ENCODE data around the gene BAHCC1.

The BAHCC1 gene

GRCh38 chr17:81442791-81443190 is 47.5 kb downstream of the BAHCC1 start:
- no peaks in the 10 kb centered on the region for H3K9me3 ChIP-seq (ENCODE audit: insufficient read depth, low read depth, low read length)
- no peak overlapping the region for H3K4me2 ChIP-seq (ENCODE audit: low read length)
- H3K4me1 ChIP-seq (ENCODE audit: control insufficient read depth in 1 of 2, insufficient read depth in 2 of 2, low read length in 2 of 2): no peaks in the 10 kb centered on the region
- H3K4me3 ChIP-seq (ENCODE audit: low read depth, low read length): no peak overlapping the region
- H2AFZ ChIP-seq (ENCODE audit: insufficient read depth, low read length, poor library complexity): no peak overlapping the region
- no peak overlapping the region for H2AK5ac ChIP-seq (ENCODE audit: low read length)
- no peak overlapping the region for H3K9ac ChIP-seq (ENCODE audit: low read length)
- no peak overlapping the region for H4K12ac ChIP-seq (ENCODE audit: low read depth, low read length)
- H3K23ac ChIP-seq (ENCODE audit: low read length): no peak overlapping the region
- no peak overlapping the region for H3K4ac ChIP-seq (ENCODE audit: low read depth, low read length)
- H3K79me2 ChIP-seq (ENCODE audit: control insufficient read depth, insufficient read depth, low read length, poor library complexity): no peaks in the 10 kb centered on the region
- no peak overlapping the region for H3K14ac ChIP-seq (ENCODE audit: low read length)
- no peak overlapping the region for H2BK12ac ChIP-seq (ENCODE audit: low read length)
- no peak overlapping the region for H3K27ac ChIP-seq (ENCODE audit: low read depth, low read length)
- no peak overlapping the region for H4K91ac ChIP-seq (ENCODE audit: low read depth, low read length)
- no peak overlapping the region for H3K18ac ChIP-seq (ENCODE audit: low read length)
- DNase-seq: no peak
- H3K36me3 ChIP-seq (ENCODE audit: control insufficient read depth in 1 of 2, insufficient read depth in 2 of 2, low read length in 2 of 2): no peaks in the 10 kb centered on the region
- no peaks in the 10 kb centered on the region for H3K27me3 ChIP-seq (ENCODE audit: insufficient read depth, low read length)
- H2BK120ac ChIP-seq (ENCODE audit: insufficient read depth, low read length, poor library complexity): no peak overlapping the region
- H3K79me1 ChIP-seq (ENCODE audit: low read length): no peaks in the 10 kb centered on the region
- no peak overlapping the region for H4K8ac ChIP-seq (ENCODE audit: low read depth, low read length)
- no peak overlapping the region for H2BK5ac ChIP-seq (ENCODE audit: low read depth, low read length, poor library complexity)
- no CpG with 5 or more reads among the region's 17 CpGs for WGBS (ENCODE audit: extremely low coverage, insufficient coverage, insufficient read length)

- WGBS (ENCODE audit: extremely low coverage, insufficient coverage, insufficient read length): no CpG with 5 or more reads among the region's 20 CpGs
- H3K18ac ChIP-seq (ENCODE audit: low read length): no peak overlapping the region
- H3K9ac ChIP-seq (ENCODE audit: low read length): no peak overlapping the region
- no peak for DNase-seq
- no peaks in the 10 kb centered on the region for H3K9me3 ChIP-seq (ENCODE audit: insufficient read depth, low read depth, low read length)
- H2BK5ac ChIP-seq (ENCODE audit: low read depth, low read length, poor library complexity): no peak overlapping the region
- H3K4me3 ChIP-seq (ENCODE audit: low read depth, low read length): no peak overlapping the region
- no peaks in the 10 kb centered on the region for H3K36me3 ChIP-seq (ENCODE audit: control insufficient read depth in 1 of 2, insufficient read depth in 2 of 2, low read length in 2 of 2)
- no peak overlapping the region for H4K8ac ChIP-seq (ENCODE audit: low read depth, low read length)
- no peaks in the 10 kb centered on the region for H3K79me1 ChIP-seq (ENCODE audit: low read length)
- H4K12ac ChIP-seq (ENCODE audit: low read depth, low read length): no peak overlapping the region
- H3K4ac ChIP-seq (ENCODE audit: low read depth, low read length): no peak overlapping the region
- H3K79me2 ChIP-seq (ENCODE audit: control insufficient read depth, insufficient read depth, low read length, poor library complexity): no peaks in the 10 kb centered on the region
- H3K4me1 ChIP-seq (ENCODE audit: control insufficient read depth in 1 of 2, insufficient read depth in 2 of 2, low read length in 2 of 2): no peaks in the 10 kb centered on the region
- no peak overlapping the region for H4K91ac ChIP-seq (ENCODE audit: low read depth, low read length)
- H3K4me2 ChIP-seq (ENCODE audit: low read length): no peak overlapping the region
- H3K23ac ChIP-seq (ENCODE audit: low read length): no peak overlapping the region
- no peak overlapping the region for H2BK12ac ChIP-seq (ENCODE audit: low read length)
- H2BK120ac ChIP-seq (ENCODE audit: insufficient read depth, low read length, poor library complexity): no peak overlapping the region
- H3K27ac ChIP-seq (ENCODE audit: low read depth, low read length): no peak overlapping the region
- no peak overlapping the region for H2AFZ ChIP-seq (ENCODE audit: insufficient read depth, low read length, poor library complexity)
- H2AK5ac ChIP-seq (ENCODE audit: low read length): no peak overlapping the region
- no peak overlapping the region for H3K14ac ChIP-seq (ENCODE audit: low read length)
- no peaks in the 10 kb centered on the region for H3K27me3 ChIP-seq (ENCODE audit: insufficient read depth, low read length)
Measured at GRCh38 chr17:81443269-81443668, 48.0 kb downstream of the BAHCC1 start.

GRCh38 chr17:81444610-81445339 is 49.5 kb downstream of the BAHCC1 start:
- Histone ChIP-seq H3K18ac (ENCODE audit: low read length) (no peak overlapping the region), H4K91ac (ENCODE audit: low read depth, low read length) (no peak overlapping the region), H3K9me3 (ENCODE audit: insufficient read depth, low read depth, low read length) (no peaks in the 10 kb centered on the region)

GRCh38 chr17:81445642-81446503 is 50.6 kb downstream of the BAHCC1 start:
- no CpG with 5 or more reads among the region's 30 CpGs for WGBS (ENCODE audit: extremely low coverage, insufficient coverage, insufficient read length)

More at GRCh38 chr17:81444610-81445339, 49.5 kb downstream of the BAHCC1 start:
- DNase-seq: no peak
- no peaks in the 10 kb centered on the region for H3K4me1 ChIP-seq (ENCODE audit: control insufficient read depth in 1 of 2, insufficient read depth in 2 of 2, low read length in 2 of 2)
- H2AK5ac ChIP-seq (ENCODE audit: low read length): no peak overlapping the region
- H2BK12ac ChIP-seq (ENCODE audit: low read length): no peak overlapping the region
- no peak overlapping the region for H3K9ac ChIP-seq (ENCODE audit: low read length)
- no peak overlapping the region for H3K4ac ChIP-seq (ENCODE audit: low read depth, low read length)
- no peaks in the 10 kb centered on the region for H3K27me3 ChIP-seq (ENCODE audit: insufficient read depth, low read length)
- H2AFZ ChIP-seq (ENCODE audit: insufficient read depth, low read length, poor library complexity): no peak overlapping the region
- no peak overlapping the region for H2BK120ac ChIP-seq (ENCODE audit: insufficient read depth, low read length, poor library complexity)
- H3K4me2 ChIP-seq (ENCODE audit: low read length): no peak overlapping the region
- no peak overlapping the region for H3K14ac ChIP-seq (ENCODE audit: low read length)
- H3K27ac ChIP-seq (ENCODE audit: low read depth, low read length): no peak overlapping the region
- no peak overlapping the region for H4K12ac ChIP-seq (ENCODE audit: low read depth, low read length)
- no peak overlapping the region for H4K8ac ChIP-seq (ENCODE audit: low read depth, low read length)
- no peak overlapping the region for H2BK5ac ChIP-seq (ENCODE audit: low read depth, low read length, poor library complexity)
- WGBS (ENCODE audit: extremely low coverage, insufficient coverage, insufficient read length): no CpG with 5 or more reads among the region's 27 CpGs
- H3K79me2 ChIP-seq (ENCODE audit: control insufficient read depth, insufficient read depth, low read length, poor library complexity): no peaks in the 10 kb centered on the region
- no peak overlapping the region for H3K23ac ChIP-seq (ENCODE audit: low read length)
- H3K4me3 ChIP-seq (ENCODE audit: low read depth, low read length): no peak overlapping the region
- H3K79me1 ChIP-seq (ENCODE audit: low read length): no peaks in the 10 kb centered on the region
- no peaks in the 10 kb centered on the region for H3K36me3 ChIP-seq (ENCODE audit: control insufficient read depth in 1 of 2, insufficient read depth in 2 of 2, low read length in 2 of 2)

More at GRCh38 chr17:81445642-81446503, 50.6 kb downstream of the BAHCC1 start:
- Histone ChIP-seq H4K8ac (ENCODE audit: low read depth, low read length) (no peak overlapping the region), H3K36me3 (ENCODE audit: control insufficient read depth in 1 of 2, insufficient read depth in 2 of 2, low read length in 2 of 2) (no peaks in the 10 kb centered on the region), H3K27me3 (ENCODE audit: insufficient read depth, low read length) (no peaks in the 10 kb centered on the region), H3K4ac (ENCODE audit: low read depth, low read length) (no peak overlapping the region), H2AK5ac (ENCODE audit: low read length) (no peak overlapping the region), H2BK12ac (ENCODE audit: low read length) (no peak overlapping the region), H3K9ac (ENCODE audit: low read length) (no peak overlapping the region), H3K79me2 (ENCODE audit: control insufficient read depth, insufficient read depth, low read length, poor library complexity) (no peaks in the 10 kb centered on the region), H3K14ac (ENCODE audit: low read length) (no peak overlapping the region), H4K12ac (ENCODE audit: low read depth, low read length) (no peak overlapping the region), H3K4me2 (ENCODE audit: low read length) (no peak overlapping the region), H2BK120ac (ENCODE audit: insufficient read depth, low read length, poor library complexity) (no peak overlapping the region), H2BK5ac (ENCODE audit: low read depth, low read length, poor library complexity) (no peak overlapping the region), H4K91ac (ENCODE audit: low read depth, low read length) (no peak overlapping the region), H3K18ac (ENCODE audit: low read length) (no peak overlapping the region), H3K4me1 (ENCODE audit: control insufficient read depth in 1 of 2, insufficient read depth in 2 of 2, low read length in 2 of 2) (no peaks in the 10 kb centered on the region), H2AFZ (ENCODE audit: insufficient read depth, low read length, poor library complexity) (no peak overlapping the region), H3K79me1 (ENCODE audit: low read length) (no peaks in the 10 kb centered on the region), H3K4me3 (ENCODE audit: low read depth, low read length) (no peak overlapping the region), H3K27ac (ENCODE audit: low read depth, low read length) (no peak overlapping the region), H3K9me3 (ENCODE audit: insufficient read depth, low read depth, low read length) (no peaks in the 10 kb centered on the region), H3K23ac (ENCODE audit: low read length) (no peak overlapping the region)
- DNase-seq: no peak

Measured in trophoblast cell (in vitro differentiated cells and primary cell).